ENCODE data around the gene ZFYVE28.

- TF ChIP-seq YY1 (IDR thresholded peaks at IDR 0.05; ENCODE audit: insufficient read depth, insufficient read length): no peak
- no peak for TF ChIP-seq SUZ12 (IDR thresholded peaks at IDR 0.05; ENCODE audit: extremely low read depth, insufficient read depth, insufficient read length)
- TF ChIP-seq ZNF274 (IDR thresholded peaks at IDR 0.05; ENCODE audit: low read depth, low read length): no peak
These were observed 15.3 kb upstream of the ZFYVE28 start for GRCh38 chr4:2433609-2434350.
